Right cardiac atrium (tissue), 5 donors: ENCODE data around the gene IP6K2. TPM values are rescaled to one million over a fixed set of nuclear protein-coding genes. Genes with fewer than 3 reads are reported as not detected.

ENCODE experiments used
- ATAC-seq, 2 donors: fragments of 200-7000 bp; cut with Tn5 transposase; one replicate each; pipeline versions ENCODE4 v1.8.0 to v1.9.1; 2020; ENCODE audit warnings: moderate library complexity in 2 of 2, mild to moderate bottlenecking in 1 of 2
- DNase-seq, 3 donors: peaks; one replicate each; pipeline ENCODE4 v3.0.0-alpha.2; 2020
- H3K27ac ChIP-seq: one replicate; pipeline ENCODE4 v1.5.1; 2013; ENCODE audit warnings: mild to moderate bottlenecking, low read length, control low read depth, moderate library complexity
- H3K27me3 ChIP-seq: one replicate; pipeline ENCODE4 v1.6.1; 2013; ENCODE audit not compliant: control insufficient read depth, insufficient read depth
- H3K4me1 ChIP-seq: one replicate; pipeline ENCODE4 v1.6.1; 2013; ENCODE audit warnings: low read length; ENCODE audit not compliant: control insufficient read depth, insufficient read depth
- H3K4me3 ChIP-seq: one replicate; pipeline ENCODE4 v1.5.1; 2013; ENCODE audit warnings: low read length, control low read depth
- H3K9me3 ChIP-seq: one replicate; pipeline ENCODE4 v1.6.1; 2013; ENCODE audit warnings: low read length; ENCODE audit not compliant: control insufficient read depth
- WGBS: extraction: QIAGEN DNeasy Blood & Tissue Kit; methylation state at CpG from one replicate; pipeline ENCODE4 v1.1.7; 2013; 5-methylcytosine and 5-hydroxymethylcytosine counted together
- intact Hi-C, 4 donors: fragments of 100-400 bp; cut with DNase I; formaldehyde crosslinking; loops; one replicate each; pipeline versions ENCODE4 v1.11.0 to v1.14.0; 2022 to 2023
- polyA plus RNA-seq: library from polyadenylated mRNA; stranded (reverse); fragments of 200-250 nt; gene quantifications from one replicate; pipeline ENCODE4 v1.2.3, GENCODE V29; 2013
- total RNA-seq, 4 donors: library from RNA; stranded (reverse); fragmentation: NEBNext Ultra II Directional; extraction: Animal tissue kit (Norgen Biotek cat#: 25700); gene quantifications; one replicate each; pipeline ENCODE4 v1.2.1, GENCODE V29; 2021
- donor health status: healthy with polysubstance abuse.
- donor health status: DM: no; HTN: yes; CAD: no.
- donor health status: DM: no; HTN: no; CAD: no.
- donor health status: DM: no; HTN: yes; CAD: no; lungs with severe emphysema.
- donor health status: DM: yes; HTN: yes; CAD: no.

The IP6K2 gene
- total and polyA plus RNA-seq, 5 donors, result 21.2 to 57.8 (median 34.3) TPM

DNA sequence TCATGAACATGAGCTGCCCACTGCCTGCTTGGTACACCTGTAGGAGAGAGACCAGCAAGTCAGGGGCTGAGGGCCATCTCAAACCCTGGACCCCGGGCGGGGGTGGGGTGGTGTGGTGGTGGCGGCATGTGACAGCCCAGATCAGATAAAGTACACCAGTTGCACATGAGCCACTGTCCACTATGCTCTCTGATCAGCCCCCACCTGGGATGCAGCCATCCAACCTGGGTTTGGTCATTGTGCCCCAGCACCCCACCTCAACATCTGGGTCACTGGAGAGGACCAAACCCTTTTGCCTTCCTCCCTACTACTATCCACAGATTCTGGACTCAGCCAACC lies 28.3 kb downstream of the IP6K2 start:
- Histone ChIP-seq H3K27me3 (no peaks in the 10 kb centered on the region), H3K27ac (no peak overlapping the region), H3K4me1 (peaks cover 4% of the 10 kb centered on the region), H3K9me3 (no peaks in the 10 kb centered on the region), H3K4me3 (no peak overlapping the region)
- intact Hi-C loops, result no loop called here
- DNase-seq (no peak), ATAC-seq (no peak)
- 89% methylated on average over 3 of the region's 3 CpGs for WGBS

GRCh38 chr3:48688032-48688736 lies 28.8 kb downstream of the IP6K2 start:
- Histone ChIP-seq H3K27ac (no peak overlapping the region), H3K4me1 (peaks cover 8% of the 10 kb centered on the region), H3K27me3 (no peaks in the 10 kb centered on the region), H3K9me3 (no peaks in the 10 kb centered on the region), H3K4me3 (no peak overlapping the region)
- DNase-seq, result no peak
- 75% methylated on average over 18 of the region's 18 CpGs for WGBS
- ATAC-seq, result no peak
- intact Hi-C loops, result no loop called here

GRCh38 chr3:48687220-48687678 lies 29.8 kb downstream of the IP6K2 start:
- H3K9me3 ChIP-seq, result no peaks in the 10 kb centered on the region
- DNase-seq (no peak), ATAC-seq (no peak)
- WGBS, result 50% methylated on average over 3 of the region's 3 CpGs
- no peak overlapping the region for H3K27ac ChIP-seq
- intact Hi-C loops, result no loop called here
- peaks cover 8% of the 10 kb centered on the region for H3K4me1 ChIP-seq
- no peak overlapping the region for H3K4me3 ChIP-seq
- H3K27me3 ChIP-seq, result no peaks in the 10 kb centered on the region

- intact Hi-C loops, result no loop called here
- Histone ChIP-seq H3K4me1 (peaks cover 8% of the 10 kb centered on the region), H3K9me3 (no peaks in the 10 kb centered on the region), H3K27me3 (no peaks in the 10 kb centered on the region), H3K27ac (no peak overlapping the region), H3K4me3 (peak overlapping the region; percentile 59)
- ATAC-seq, result no peak
- WGBS, result 45% methylated on average over 10 of the region's 10 CpGs
- no peak for DNase-seq
Measured at GRCh38 chr3:48686538-48687219, 30.3 kb downstream of the IP6K2 start.

GRCh38 chr3:48685603-48686511 lies 31.2 kb downstream of the IP6K2 start, which contains the start of gene NCKIPSD:
NCKIPSD (minus strand) TSS chr3:48685915; CDS start chr3:48685807, 108 bp downstream.
- Histone ChIP-seq H3K27me3 (no peaks in the 10 kb centered on the region), H3K9me3 (no peaks in the 10 kb centered on the region), H3K27ac (peak within 1 kb of the TSS; percentile 83), H3K4me3 (peak within 1 kb of the TSS; percentile 59), H3K4me1 (peaks cover 8% of the 10 kb centered on the region)
- intact Hi-C loops, result no loop called here
- ATAC-seq (peak; percentile 89 to 91), DNase-seq (peak; percentile 91 to 98 (median 97))
- under 1% methylated on average over 97 of the region's 97 CpGs for WGBS

- H3K4me3 ChIP-seq, result peak overlapping the region; percentile 59
- peaks cover 8% of the 10 kb centered on the region for H3K4me1 ChIP-seq
- peak overlapping the region; percentile 83 for H3K27ac ChIP-seq
- ATAC-seq (no peak), DNase-seq (no peak)
- intact Hi-C loops, result no loop called here
- 7% methylated on average over 13 of the region's 13 CpGs for WGBS
- no peaks in the 10 kb centered on the region for H3K27me3 ChIP-seq
- H3K9me3 ChIP-seq, result no peaks in the 10 kb centered on the region
Measured at GRCh38 chr3:48685293-48685602, 31.8 kb downstream of the IP6K2 start.

GRCh38 chr3:48684480-48685143 lies 32.4 kb downstream of the IP6K2 start:
- Histone ChIP-seq H3K4me1 (peaks cover 8% of the 10 kb centered on the region), H3K4me3 (peak overlapping the region; percentile 59), H3K27ac (peak overlapping the region; percentile 82), H3K27me3 (no peaks in the 10 kb centered on the region), H3K9me3 (no peaks in the 10 kb centered on the region)
- DNase-seq (peak; percentile 68 to 90 (median 87)), ATAC-seq (peak; percentile 54 to 59)
- intact Hi-C loops, result no loop called here
- 9% methylated on average over 7 of the region's 7 CpGs for WGBS

DNA sequence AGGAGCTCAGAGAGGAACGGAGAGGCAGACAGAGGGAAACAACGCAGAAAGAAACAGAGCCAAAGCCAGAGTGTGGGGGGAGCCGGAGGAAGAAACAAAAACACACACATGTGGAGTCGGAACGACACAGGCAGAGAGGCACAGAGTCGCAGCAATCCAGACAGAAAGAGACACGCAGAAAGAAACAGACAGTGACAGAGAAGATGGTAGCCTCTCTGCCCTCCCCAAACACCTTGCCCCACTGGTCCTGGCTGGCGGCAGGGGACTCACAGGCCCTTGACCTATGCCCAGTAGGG lies 33.0 kb downstream of the IP6K2 start:
- no peak for DNase-seq
- no peaks in the 10 kb centered on the region for H3K27me3 ChIP-seq
- peaks cover 8% of the 10 kb centered on the region for H3K4me1 ChIP-seq
- H3K4me3 ChIP-seq, result peak overlapping the region; percentile 59
- peak overlapping the region; percentile 82 for H3K27ac ChIP-seq
- intact Hi-C loops, result no loop called here
- WGBS, result 19% methylated on average over 8 of the region's 8 CpGs
- H3K9me3 ChIP-seq, result no peaks in the 10 kb centered on the region
- no peak for ATAC-seq

GRCh38 chr3:48682786-48683185 lies 34.2 kb downstream of the IP6K2 start:
- H3K4me1 ChIP-seq, result peaks cover 8% of the 10 kb centered on the region
- DNase-seq, result no peak
- no peak for ATAC-seq
- WGBS, result 84% methylated on average over 9 of the region's 9 CpGs
- H3K27me3 ChIP-seq, result no peaks in the 10 kb centered on the region
- H3K4me3 ChIP-seq, result no peak overlapping the region
- intact Hi-C loops, result no loop called here
- no peak overlapping the region for H3K27ac ChIP-seq
- H3K9me3 ChIP-seq, result no peaks in the 10 kb centered on the region

DNA sequence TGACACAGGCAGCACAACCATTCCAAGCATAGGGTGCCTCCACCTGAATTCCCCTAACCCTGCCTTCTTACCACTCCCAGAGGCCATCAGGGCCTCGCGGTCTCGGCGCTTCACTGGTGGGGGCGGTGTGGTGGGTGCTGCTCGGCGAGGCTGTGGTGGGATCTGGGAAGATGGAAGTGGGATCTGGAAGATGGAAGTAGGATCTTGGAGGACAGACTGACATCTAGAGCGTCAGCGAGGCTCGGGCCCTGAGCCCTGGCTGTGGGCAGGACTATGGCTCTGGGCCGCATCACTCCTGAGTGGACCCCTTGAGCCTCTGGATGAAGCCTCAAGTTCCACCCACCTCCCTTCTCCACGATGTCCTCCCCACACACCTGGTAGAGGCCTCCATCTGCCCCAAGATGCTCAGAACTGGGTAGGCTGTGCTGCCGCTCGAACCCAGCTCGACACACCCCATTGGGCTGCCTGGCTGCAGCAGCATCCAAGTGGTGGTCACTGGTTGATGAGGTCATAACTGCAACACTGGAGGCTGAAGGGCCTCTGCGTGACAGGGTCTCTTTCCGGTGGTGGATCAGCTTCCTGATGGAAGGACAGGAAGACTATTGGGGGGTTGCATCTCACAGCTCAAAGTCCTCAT lies 34.9 kb downstream of the IP6K2 start:
- WGBS, result 94% methylated on average over 17 of the region's 17 CpGs
- ATAC-seq, result no peak
- intact Hi-C loops, result no loop called here
- H3K4me3 ChIP-seq, result no peak overlapping the region
- peaks cover 8% of the 10 kb centered on the region for H3K4me1 ChIP-seq
- H3K27me3 ChIP-seq, result no peaks in the 10 kb centered on the region
- H3K27ac ChIP-seq, result no peak overlapping the region
- no peaks in the 10 kb centered on the region for H3K9me3 ChIP-seq
- DNase-seq, result no peak
